ENCODE data around the gene ABHD12. TPM values are rescaled to one million over a fixed set of nuclear protein-coding genes. Genes with fewer than 3 reads are reported as not detected.

The ABHD12 gene
- total and polyA plus RNA-seq, 12 donors, result 17.6 to 95.8 (median 54.1) TPM

- H3K27ac ChIP-seq, result no peak overlapping the region
- no peaks in the 10 kb centered on the region for H3K36me3 ChIP-seq (replicated peaks in 1 of 2)
- no peaks in the 10 kb centered on the region for H3K4me1 ChIP-seq (replicated peaks in 1 of 2)
- 8 to 14% (median 11%) methylated on average over 5 of the region's 5 CpGs for WGBS, 4 donors
- intact Hi-C loops (cut with DNase I), result loop anchor here (5.0 to 10.0 kb wide), 6 partner anchors 102 to 407 kb away; partner anchors contain the start of gene APMAP (in 1 of the 2)
- no peak overlapping the region for H3K4me3 ChIP-seq
- H3K27me3 ChIP-seq, result no peaks in the 10 kb centered on the region
- peak; percentile 27 to 82 (median 36) for DNase-seq
- no peak for TF ChIP-seq POLR2A (IDR thresholded peaks at IDR 0.05)
- peak; percentile 30 to 78 (median 66) for TF ChIP-seq CTCF (IDR thresholded peaks at IDR 0.05)
- no peaks in the 10 kb centered on the region for H3K9me3 ChIP-seq (replicated peaks in 1 of 3)
These were observed 8.4 kb upstream of the ABHD12 start for GRCh38 chr20:25399037-25399430.

DNA sequence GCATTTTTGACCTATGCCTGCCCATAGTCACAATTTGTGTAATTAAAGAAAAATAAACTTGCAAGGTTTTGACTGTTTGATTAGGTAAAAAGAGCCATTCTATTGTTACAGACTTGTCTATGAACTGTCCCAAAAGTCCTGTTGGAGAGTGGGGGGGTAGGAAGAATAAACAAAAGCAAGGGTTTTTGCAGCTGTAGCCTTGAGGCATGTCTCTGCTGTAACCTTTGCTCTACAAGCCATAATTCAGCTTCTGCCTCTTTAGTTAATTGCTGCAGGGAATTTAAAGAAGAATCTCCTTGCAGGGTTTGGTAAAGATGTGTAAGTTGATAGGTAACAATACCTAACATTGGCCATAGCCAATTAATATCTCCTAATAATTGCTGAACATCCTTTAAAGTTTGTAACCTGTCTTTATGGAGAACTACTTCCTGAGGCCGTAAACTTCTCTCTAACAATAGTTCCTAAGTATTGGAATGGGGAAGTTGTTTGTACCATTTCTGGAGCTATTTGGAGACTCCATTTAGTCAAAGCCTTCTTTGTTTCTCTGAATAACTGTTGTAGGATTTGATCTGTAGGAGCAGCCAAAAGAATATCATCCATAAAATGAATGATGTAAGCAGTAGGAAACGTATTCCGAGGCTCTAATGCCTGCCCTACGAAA, 7.9 kb upstream of the ABHD12 start:
- DNase-seq, result no peak
- Histone ChIP-seq H3K27me3 (no peaks in the 10 kb centered on the region), H3K4me3 (no peak overlapping the region), H3K4me1 (replicated peaks in 1 of 2) (no peaks in the 10 kb centered on the region), H3K27ac (no peak overlapping the region), H3K36me3 (replicated peaks in 1 of 2) (no peaks in the 10 kb centered on the region), H3K9me3 (replicated peaks in 1 of 3) (no peaks in the 10 kb centered on the region)
- WGBS, 4 donors, result 38 to 47% (median 42%) methylated on average over 4 of the region's 4 CpGs
- intact Hi-C loops (cut with DNase I), result loop anchor here (5.0 to 10.0 kb wide), 6 partner anchors 101 to 406 kb away; partner anchors contain the start of gene APMAP (in 1 of the 2)
- TF ChIP-seq CTCF (IDR thresholded peaks at IDR 0.05), result no peak
- TF ChIP-seq POLR2A (IDR thresholded peaks at IDR 0.05), result no peak

GRCh38 chr20:25397821-25398220, 7.2 kb upstream of the ABHD12 start:
- no peak for DNase-seq
- WGBS, 4 donors, result 52 to 67% (median 64%) methylated on average over 1 of the region's 1 CpG
- Histone ChIP-seq H3K27ac (no peak overlapping the region), H3K4me3 (no peak overlapping the region), H3K27me3 (no peaks in the 10 kb centered on the region), H3K9me3 (replicated peaks in 1 of 3) (no peaks in the 10 kb centered on the region), H3K36me3 (replicated peaks in 1 of 2) (no peaks in the 10 kb centered on the region), H3K4me1 (replicated peaks in 1 of 2) (no peaks in the 10 kb centered on the region)
- TF ChIP-seq CTCF (IDR thresholded peaks at IDR 0.05) (no peak), POLR2A (IDR thresholded peaks at IDR 0.05) (no peak)
- intact Hi-C loops (cut with DNase I), result loop anchor here (5.0 to 10.0 kb wide), 6 partner anchors 101 to 406 kb away; partner anchors contain the start of gene APMAP (in 1 of the 2)

DNA sequence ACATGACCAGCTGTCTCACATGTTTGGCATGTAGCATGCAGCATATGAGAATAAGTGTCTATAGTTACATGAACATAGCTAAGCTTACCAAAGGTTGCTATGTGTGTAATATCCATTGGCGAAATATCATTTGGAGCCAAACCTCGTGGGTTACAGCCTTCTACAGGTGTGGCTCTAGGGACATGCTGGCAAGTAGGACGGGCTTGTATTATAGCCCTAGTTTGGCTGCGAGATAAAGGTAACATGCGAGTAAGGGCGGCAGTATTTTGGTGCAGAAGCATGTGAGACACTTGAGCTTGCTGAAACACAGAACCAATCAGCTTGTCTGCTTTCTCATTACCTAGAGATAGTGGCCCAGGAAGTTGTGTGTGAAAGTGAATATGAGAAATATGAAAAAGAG, 6.5 kb upstream of the ABHD12 start:
- Histone ChIP-seq H3K9me3 (replicated peaks in 1 of 3) (no peaks in the 10 kb centered on the region), H3K4me1 (replicated peaks in 1 of 2) (no peaks in the 10 kb centered on the region), H3K36me3 (replicated peaks in 1 of 2) (no peaks in the 10 kb centered on the region), H3K27ac (no peak overlapping the region), H3K27me3 (no peaks in the 10 kb centered on the region), H3K4me3 (no peak overlapping the region)
- intact Hi-C loops (cut with DNase I), result loop anchor here (5.0 to 10.0 kb wide), 6 partner anchors 100 to 405 kb away; partner anchors contain the start of gene APMAP (in 1 of the 2)
- no peak for DNase-seq
- TF ChIP-seq POLR2A (IDR thresholded peaks at IDR 0.05), result no peak
- no peak for TF ChIP-seq CTCF (IDR thresholded peaks at IDR 0.05)
- 74 to 89% (median 80%) methylated on average over 6 of the region's 6 CpGs for whole genome bisulfite sequencing, 4 donors
